Measurements from ENCODE around the gene SH3BP4. TPM values are rescaled to one million over a fixed set of nuclear protein-coding genes. Genes with fewer than 3 reads are reported as not detected.

The SH3BP4 gene
- polyA plus RNA-seq, 1 experiment = 224 TPM

- no peak for DNase-seq (ENCODE audit: low read depth, low spot score)
- Histone ChIP-seq H3K27me3 (ENCODE audit: control insufficient read depth, insufficient read depth, low read length) (no peaks in the 10 kb centered on the region), H3K9me3 (ENCODE audit: control insufficient read depth, insufficient read depth, low read length) (peaks cover 6% of the 10 kb centered on the region; the same call in 1 of the 2 replicates), H3K27ac (ENCODE audit: low read depth, low read length) (no peak overlapping the region), H3K4me3 (ENCODE audit: low read depth, low read length) (no peak overlapping the region)
- TF ChIP-seq, protein P1, sequence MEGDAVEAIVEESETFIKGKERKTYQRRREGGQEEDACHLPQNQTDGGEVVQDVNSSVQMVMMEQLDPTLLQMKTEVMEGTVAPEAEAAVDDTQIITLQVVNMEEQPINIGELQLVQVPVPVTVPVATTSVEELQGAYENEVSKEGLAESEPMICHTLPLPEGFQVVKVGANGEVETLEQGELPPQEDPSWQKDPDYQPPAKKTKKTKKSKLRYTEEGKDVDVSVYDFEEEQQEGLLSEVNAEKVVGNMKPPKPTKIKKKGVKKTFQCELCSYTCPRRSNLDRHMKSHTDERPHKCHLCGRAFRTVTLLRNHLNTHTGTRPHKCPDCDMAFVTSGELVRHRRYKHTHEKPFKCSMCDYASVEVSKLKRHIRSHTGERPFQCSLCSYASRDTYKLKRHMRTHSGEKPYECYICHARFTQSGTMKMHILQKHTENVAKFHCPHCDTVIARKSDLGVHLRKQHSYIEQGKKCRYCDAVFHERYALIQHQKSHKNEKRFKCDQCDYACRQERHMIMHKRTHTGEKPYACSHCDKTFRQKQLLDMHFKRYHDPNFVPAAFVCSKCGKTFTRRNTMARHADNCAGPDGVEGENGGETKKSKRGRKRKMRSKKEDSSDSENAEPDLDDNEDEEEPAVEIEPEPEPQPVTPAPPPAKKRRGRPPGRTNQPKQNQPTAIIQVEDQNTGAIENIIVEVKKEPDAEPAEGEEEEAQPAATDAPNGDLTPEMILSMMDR (IDR thresholded peaks at IDR 0.05; ENCODE audit: low read depth, low read length) = no peak
- ChIA-PET POLR2A (interaction anchor here (1.2 kb wide), 1 partner anchor 68 kb away, joined by 3 read pairs; no protein-coding TSS in a partner anchor), CTCF (interaction anchor here (0.9 kb wide), 1 partner anchor 68 kb away, joined by 3 read pairs; no protein-coding TSS in a partner anchor)
Measured at GRCh38 chr2:235049069-235049468, 97.3 kb downstream of the SH3BP4 start.

GRCh38 chr2:235049719-235050118 is 97.9 kb downstream of the SH3BP4 start:
- peaks cover under 1% of the 10 kb centered on the region; the same call in 1 of the 2 replicates for H3K9me3 ChIP-seq (ENCODE audit: control insufficient read depth, insufficient read depth, low read length)
- TF ChIP-seq, protein P1 (IDR thresholded peaks at IDR 0.05; ENCODE audit: low read depth, low read length) = no peak
- no peak for DNase-seq (ENCODE audit: low read depth, low spot score)
- CTCF ChIA-PET = no interaction called here
- H3K4me3 ChIP-seq (ENCODE audit: low read depth, low read length) = no peak overlapping the region
- POLR2A ChIA-PET = interaction anchor here (1.2 kb wide), 1 partner anchor 68 kb away, joined by 3 read pairs; no protein-coding TSS in a partner anchor
- no peaks in the 10 kb centered on the region for H3K27me3 ChIP-seq (ENCODE audit: control insufficient read depth, insufficient read depth, low read length)
- H3K27ac ChIP-seq (ENCODE audit: low read depth, low read length) = no peak overlapping the region

GRCh38 chr2:235050980-235051351 is 99.1 kb downstream of the SH3BP4 start:
- H3K9me3 ChIP-seq (ENCODE audit: control insufficient read depth, insufficient read depth, low read length) = no peaks in the 10 kb centered on the region; the same call in 1 of the 2 replicates
- TF ChIP-seq, protein P1 (IDR thresholded peaks at IDR 0.05; ENCODE audit: low read depth, low read length) = no peak
- CTCF ChIA-PET = no interaction called here
- DNase-seq (ENCODE audit: low read depth, low spot score) = peak; percentile 59
- POLR2A ChIA-PET = no interaction called here
- no peak overlapping the region for H3K4me3 ChIP-seq (ENCODE audit: low read depth, low read length)
- peak overlapping the region; percentile 61 for H3K27ac ChIP-seq (ENCODE audit: low read depth, low read length)
- H3K27me3 ChIP-seq (ENCODE audit: control insufficient read depth, insufficient read depth, low read length) = no peaks in the 10 kb centered on the region

- no peaks in the 10 kb centered on the region; the same call in 1 of the 2 replicates for H3K9me3 ChIP-seq (ENCODE audit: control insufficient read depth, insufficient read depth, low read length)
- ChIA-PET CTCF (no interaction called here), POLR2A (no interaction called here)
- H3K27ac ChIP-seq (ENCODE audit: low read depth, low read length) = peak overlapping the region; percentile 61
- no peak for DNase-seq (ENCODE audit: low read depth, low spot score)
- no peak overlapping the region for H3K4me3 ChIP-seq (ENCODE audit: low read depth, low read length)
- no peaks in the 10 kb centered on the region for H3K27me3 ChIP-seq (ENCODE audit: control insufficient read depth, insufficient read depth, low read length)
- TF ChIP-seq, protein P1 (IDR thresholded peaks at IDR 0.05; ENCODE audit: low read depth, low read length) = no peak
Measured at GRCh38 chr2:235051436-235052260, 99.8 kb downstream of the SH3BP4 start.
